Measurements from ENCODE around the gene PPP2R2B. TPM values are rescaled to one million over a fixed set of nuclear protein-coding genes. Genes with fewer than 3 reads are reported as not detected.

Gene PPP2R2B
- total and polyA plus RNA-seq, 2 donors (not counting 3 experiments of a cell fraction or from before 2014, with no cell fraction given): not detected

- no peaks in the 10 kb centered on the region for H4K20me1 ChIP-seq (replicated peaks; ENCODE audit: control insufficient read depth, extremely low read depth, insufficient read depth, low read length)
- H3K27ac ChIP-seq (ENCODE audit: insufficient read depth, low read depth, low read length): no peak overlapping the region
- ChIA-PET CTCF (interaction anchor here (0.5 kb wide), 1 partner anchor 66 kb away, joined by 3 read pairs; no protein-coding TSS in a partner anchor), POLR2A (no interaction called here)
- DNase-seq (ENCODE audit: low read depth, low spot score): no peak
- no TSS peak for BruUV-seq (replicated peaks)
- H2AFZ ChIP-seq (ENCODE audit: low read depth, low read length): no peak overlapping the region
- H3K9me3 ChIP-seq (replicated peaks; ENCODE audit: control insufficient read depth, insufficient read depth, low read length): no peaks in the 10 kb centered on the region
- FAIRE-seq: no peak
- TF ChIP-seq MYC (IDR thresholded peaks at IDR 0.05; ENCODE audit: low read depth, low read length) (no peak), POLR2AphosphoS5 (IDR thresholded peaks at IDR 0.05; ENCODE audit: insufficient read depth, low read depth, low read length) (no peak), JUN (IDR thresholded peaks at IDR 0.05; ENCODE audit: borderline replicate concordance, insufficient read depth, insufficient read length, low read depth) (no peak), CTCF (IDR thresholded peaks at IDR 0.05; ENCODE audit: extremely low read depth in 1 of 2, insufficient read depth in 1 of 2, low read depth in 1 of 2, low read length in 2 of 2) (no peak), GATA2 (IDR thresholded peaks at IDR 0.05; ENCODE audit: insufficient read depth, insufficient read length, low read depth, low read length) (no peak), EZH2 (IDR thresholded peaks at IDR 0.05; ENCODE audit: borderline replicate concordance, low read depth, low read length, severe bottlenecking) (no peak), POLR2A (IDR thresholded peaks at IDR 0.05; ENCODE audit: low read depth, low read length) (no peak), FOS (IDR thresholded peaks at IDR 0.05; ENCODE audit: borderline replicate concordance, insufficient read depth, low read length) (no peak), MAX (IDR thresholded peaks at IDR 0.05; ENCODE audit: insufficient read depth, insufficient read length) (no peak)
- no peak overlapping the region for H3K4me3 ChIP-seq (replicated peaks in 1 of 3; ENCODE audit: insufficient read depth in 1 of 3, low read depth in 1 of 3, low read length in 3 of 3)
- no peaks in the 10 kb centered on the region for H3K4me1 ChIP-seq (ENCODE audit: control insufficient read depth, extremely low read depth, insufficient read depth, low read length)
- H3K9ac ChIP-seq (replicated peaks; ENCODE audit: extremely low read depth, insufficient read depth, low read length): no peak overlapping the region
- dilution Hi-C loops (cut with MboI; ENCODE audit: extremely low pct_ligation_motif_present, low sequenced_read_pairs) (no loop called here), intact Hi-C loops (cut with micrococcal nuclease) (no loop called here)
- no peaks in the 10 kb centered on the region for H3K27me3 ChIP-seq (ENCODE audit: control insufficient read depth in 2 of 2, insufficient read depth in 2 of 2, low read length in 2 of 2)
- no peaks in the 10 kb centered on the region for H3K79me2 ChIP-seq (ENCODE audit: control insufficient read depth, insufficient read depth, low read length)
- H3K9me1 ChIP-seq (replicated peaks; ENCODE audit: control insufficient read depth, extremely low read depth, insufficient read depth, low read length): no peaks in the 10 kb centered on the region
- no peaks in the 10 kb centered on the region for H3K36me3 ChIP-seq (ENCODE audit: control insufficient read depth in 2 of 2, extremely low read depth in 1 of 2, insufficient read depth in 2 of 2, low read length in 2 of 2)
- H3K4me2 ChIP-seq (ENCODE audit: insufficient read depth, low read length): no peak overlapping the region
Observed at GRCh38 chr5:146765089-146765832, 113.3 kb downstream of the PPP2R2B start.
